GM12891 (cell line): ENCODE results near the gene SRP19.

ENCODE experiments used
- POLR2A ChIP-seq: IDR thresholded peaks from 2 replicates; pipeline ENCODE4 v1.6.1; 2011; ENCODE audit warnings: low read depth, low read length, control low read depth
- POLR2AphosphoS5 ChIP-seq: IDR thresholded peaks from 2 replicates; pipeline ENCODE4 v1.6.1; 2011; ENCODE audit warnings: low read depth, low read length, control low read depth
- POU2F2 ChIP-seq: IDR thresholded peaks from 2 replicates; pipeline ENCODE4 v1.6.1; 2011; ENCODE audit warnings: low read depth, mild to moderate bottlenecking, control low read depth, low read length, moderate library complexity
- SPI1 ChIP-seq: IDR thresholded peaks from 2 replicates; pipeline ENCODE4 v1.6.1; 2011; ENCODE audit warnings: low read depth, low read length, control low read depth
- TAF1 ChIP-seq: IDR thresholded peaks from 2 replicates; pipeline ENCODE4 v1.6.1; 2011; ENCODE audit warnings: low read depth, low read length, control low read depth

- TF ChIP-seq POU2F2 (no peak), POLR2A (no peak), POLR2AphosphoS5 (no peak), TAF1 (no peak), SPI1 (no peak)
Observed at GRCh38 chr5:112918679-112919078, 57.6 kb downstream of the SRP19 start.
